Lower leg skin (tissue), 3 donors: ENCODE measurements around the gene DSP.

Source experiments
- POLR2A ChIP-seq, 2 donors: fragments of 450-650 bp; IDR thresholded peaks; one replicate each; pipeline ENCODE4 v1.6.1; 2016 to 2017; ENCODE audit warnings: antibody characterized with exemption in 2 of 2, mild to moderate bottlenecking in 1 of 2, moderate library complexity in 1 of 2
- TF ChIP-seq, protein P1 (sequence below), 3 donors: fragments of 450-650 bp; IDR thresholded peaks; one replicate each; pipeline ENCODE4 v1.5.1; 2016; ENCODE audit warnings: antibody characterized with exemption in 3 of 3, mild to moderate bottlenecking in 3 of 3, moderate library complexity in 2 of 3

DNA sequence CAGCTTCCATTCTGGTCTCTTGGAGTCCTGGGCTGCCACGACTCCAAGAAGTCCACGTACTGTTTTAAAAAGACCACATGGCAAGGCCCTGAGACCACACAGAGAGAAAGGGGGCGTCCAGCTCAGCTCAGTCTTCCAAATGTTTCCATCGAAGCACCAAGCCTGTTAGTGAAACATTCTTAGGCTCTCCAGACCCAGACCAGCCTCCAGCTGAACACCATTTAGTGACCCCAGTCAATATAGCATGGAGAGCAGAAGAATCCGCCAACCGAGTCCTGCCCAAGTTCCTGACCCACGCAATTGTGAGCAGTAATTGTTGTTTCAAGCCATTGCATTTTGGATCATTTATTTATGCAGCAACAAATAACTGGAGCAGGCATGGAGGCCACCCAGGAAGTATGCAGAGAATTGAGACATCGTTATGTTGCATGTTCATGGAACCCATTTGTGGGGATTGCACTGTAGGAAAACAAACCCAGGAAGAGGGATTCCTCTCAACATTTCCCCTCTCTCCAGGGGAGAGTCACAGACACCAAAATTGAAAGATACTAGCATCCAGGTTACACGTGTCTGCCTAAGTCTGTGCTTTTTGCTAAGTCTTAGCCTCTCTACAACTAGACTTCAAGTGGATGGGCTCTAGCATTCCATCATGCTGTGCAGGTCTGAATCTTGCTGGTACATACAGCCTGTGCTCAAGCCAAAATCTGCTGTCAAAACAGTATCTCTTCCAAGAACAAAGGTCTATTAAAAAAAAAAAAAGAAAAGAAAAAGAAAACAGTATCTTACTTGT is 91.2 kb downstream of the DSP start:
- no peak for TF ChIP-seq POLR2A (IDR thresholded peaks at IDR 0.05)
- TF ChIP-seq, protein P1, sequence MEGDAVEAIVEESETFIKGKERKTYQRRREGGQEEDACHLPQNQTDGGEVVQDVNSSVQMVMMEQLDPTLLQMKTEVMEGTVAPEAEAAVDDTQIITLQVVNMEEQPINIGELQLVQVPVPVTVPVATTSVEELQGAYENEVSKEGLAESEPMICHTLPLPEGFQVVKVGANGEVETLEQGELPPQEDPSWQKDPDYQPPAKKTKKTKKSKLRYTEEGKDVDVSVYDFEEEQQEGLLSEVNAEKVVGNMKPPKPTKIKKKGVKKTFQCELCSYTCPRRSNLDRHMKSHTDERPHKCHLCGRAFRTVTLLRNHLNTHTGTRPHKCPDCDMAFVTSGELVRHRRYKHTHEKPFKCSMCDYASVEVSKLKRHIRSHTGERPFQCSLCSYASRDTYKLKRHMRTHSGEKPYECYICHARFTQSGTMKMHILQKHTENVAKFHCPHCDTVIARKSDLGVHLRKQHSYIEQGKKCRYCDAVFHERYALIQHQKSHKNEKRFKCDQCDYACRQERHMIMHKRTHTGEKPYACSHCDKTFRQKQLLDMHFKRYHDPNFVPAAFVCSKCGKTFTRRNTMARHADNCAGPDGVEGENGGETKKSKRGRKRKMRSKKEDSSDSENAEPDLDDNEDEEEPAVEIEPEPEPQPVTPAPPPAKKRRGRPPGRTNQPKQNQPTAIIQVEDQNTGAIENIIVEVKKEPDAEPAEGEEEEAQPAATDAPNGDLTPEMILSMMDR (IDR thresholded peaks at IDR 0.05) = no peak
